Dermis microvascular lymphatic vessel endothelial cell (primary cell): ENCODE measurements around the gene BCL2L12. TPM values are rescaled to one million over a fixed set of nuclear protein-coding genes. Genes with fewer than 3 reads are reported as not detected.
A peak's percentile ranks its signal among the peaks of the same experiment; 100 is the strongest.
"Not testable (repeated sequence)": the region's sequence is repeated elsewhere in the genome, so short reads cannot be mapped to it uniquely, and the experiment has no call there.

Source experiments
- DNase-seq, 2 donors: peaks; one replicate each; pipeline versions ENCODE4 v3.0.0 to v3.0.0-alpha.2; 2010; ENCODE audit warnings: low read depth in 2 of 2
- total RNA-seq: library from RNA; depleted of rRNA; stranded (reverse); fragments of >200 nt; gene quantifications from 2 replicates; pipeline ENCODE4 v1.2.1, GENCODE V29; 2014

BCL2L12 gene, protein sequence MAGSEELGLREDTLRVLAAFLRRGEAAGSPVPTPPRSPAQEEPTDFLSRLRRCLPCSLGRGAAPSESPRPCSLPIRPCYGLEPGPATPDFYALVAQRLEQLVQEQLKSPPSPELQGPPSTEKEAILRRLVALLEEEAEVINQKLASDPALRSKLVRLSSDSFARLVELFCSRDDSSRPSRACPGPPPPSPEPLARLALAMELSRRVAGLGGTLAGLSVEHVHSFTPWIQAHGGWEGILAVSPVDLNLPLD
- 4.0 and 4.6 TPM in 2 replicates for total RNA-seq

DNA sequence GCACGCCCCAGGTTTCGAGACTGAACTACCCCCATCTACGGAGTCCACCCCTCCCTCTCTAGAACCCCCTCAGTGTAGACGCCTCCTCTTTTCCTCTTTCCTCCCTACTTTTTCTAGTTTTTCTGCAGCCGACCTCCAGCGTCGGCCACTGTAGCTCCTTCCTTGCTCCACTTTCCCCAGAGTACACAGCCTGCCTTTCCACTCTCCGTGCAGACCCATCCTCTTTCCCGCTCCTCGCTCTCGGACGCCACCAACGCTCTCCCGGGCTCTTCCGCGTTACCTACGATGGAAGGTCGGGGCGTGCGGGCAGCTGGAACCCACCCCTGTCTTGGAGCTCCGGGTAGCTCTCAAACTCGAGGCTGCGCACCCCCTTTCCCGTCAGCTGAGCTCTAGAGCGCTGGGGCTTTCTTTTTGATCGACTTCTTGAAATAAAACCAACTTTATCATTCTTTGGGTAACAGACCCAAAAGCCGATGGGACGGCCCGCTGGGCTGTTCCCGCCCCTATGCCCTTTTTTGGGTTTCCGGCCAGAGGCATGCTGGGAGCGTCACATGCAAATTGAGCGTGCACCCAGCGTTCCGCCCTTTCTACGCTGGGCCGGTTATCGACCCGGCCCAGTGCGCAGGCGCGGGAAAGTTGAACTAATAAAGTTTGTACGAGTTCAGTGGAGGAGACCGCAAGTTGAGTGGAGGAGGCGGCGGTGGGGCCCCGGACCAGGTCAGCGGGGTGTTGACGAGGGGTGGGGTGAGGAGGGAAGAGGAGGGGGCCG, at the start of gene BCL2L12, which contains the start of gene IRF3:
TSS of gene BCL2L12 (plus strand) at position 583 of the 769 bp plus-strand sequence. CDS start 760 bp downstream, outside the sequence.
TSS of gene IRF3 (minus strand) at position 507 of the 769 bp plus-strand sequence. CDS start 1,019 bp downstream, outside the sequence.
- peak; percentile 92 to 95 for DNase-seq

DNA sequence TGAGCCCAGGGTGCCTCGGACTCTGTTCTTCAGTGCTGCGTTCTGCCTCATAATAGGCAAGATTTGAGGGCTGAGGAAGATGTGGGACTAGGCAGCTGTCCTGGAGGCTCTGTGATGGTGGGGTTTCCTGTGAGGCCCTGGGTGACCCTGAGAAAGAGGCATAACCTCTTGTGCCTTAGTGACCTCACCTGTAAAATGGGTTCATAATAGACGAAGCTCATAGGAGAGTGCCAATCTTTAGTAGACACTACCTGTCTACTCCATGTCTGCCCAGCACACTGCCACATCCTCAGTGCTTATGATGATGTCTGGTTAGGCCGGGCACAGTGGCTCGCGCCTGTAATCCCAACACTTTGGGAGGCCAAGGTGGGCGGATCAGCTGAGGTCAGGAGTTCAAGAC, 49.2 kb upstream of the BCL2L12 start:
- DNase-seq: no peak

DNA sequence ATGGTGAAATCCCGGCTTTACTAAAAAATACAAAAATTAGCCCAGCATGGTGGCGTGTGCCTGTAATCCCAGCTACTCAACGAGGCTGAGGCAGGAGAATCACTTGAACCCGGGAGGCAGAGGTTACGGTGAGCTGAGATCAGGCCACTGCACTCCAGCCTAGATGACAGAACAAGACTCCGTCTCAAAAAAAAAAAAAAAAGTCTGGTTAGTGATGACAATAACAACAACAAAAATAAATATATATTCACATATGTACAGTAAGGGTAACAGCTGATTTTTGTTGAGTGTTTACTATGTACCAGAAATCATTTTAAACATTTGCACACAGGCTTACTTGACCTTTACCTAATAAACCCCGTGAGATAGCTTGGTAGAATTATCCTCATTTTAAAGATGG, 48.8 kb upstream of the BCL2L12 start:
- DNase-seq: no peak

DNA sequence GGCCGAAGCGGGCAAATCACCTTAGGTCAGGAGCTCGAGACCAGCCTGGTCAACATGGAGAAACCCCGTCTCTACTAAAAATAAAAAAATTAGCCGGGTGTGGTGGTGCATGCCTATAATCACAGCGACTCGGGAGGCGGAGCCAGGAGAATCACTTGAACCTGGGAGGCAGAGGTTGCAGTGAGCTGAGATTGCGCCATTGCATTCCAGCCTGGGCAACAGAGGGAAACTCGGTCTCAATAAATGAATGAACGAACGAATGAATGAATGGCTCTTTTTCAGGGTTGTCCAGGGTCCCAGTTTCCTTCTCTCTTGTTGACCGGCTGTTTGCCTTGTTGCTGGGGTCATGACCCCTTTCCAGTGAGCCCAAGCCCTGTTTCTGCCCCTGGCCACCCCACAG, 47.9 kb upstream of the BCL2L12 start:
- not testable (repeated sequence) for DNase-seq

DNA sequence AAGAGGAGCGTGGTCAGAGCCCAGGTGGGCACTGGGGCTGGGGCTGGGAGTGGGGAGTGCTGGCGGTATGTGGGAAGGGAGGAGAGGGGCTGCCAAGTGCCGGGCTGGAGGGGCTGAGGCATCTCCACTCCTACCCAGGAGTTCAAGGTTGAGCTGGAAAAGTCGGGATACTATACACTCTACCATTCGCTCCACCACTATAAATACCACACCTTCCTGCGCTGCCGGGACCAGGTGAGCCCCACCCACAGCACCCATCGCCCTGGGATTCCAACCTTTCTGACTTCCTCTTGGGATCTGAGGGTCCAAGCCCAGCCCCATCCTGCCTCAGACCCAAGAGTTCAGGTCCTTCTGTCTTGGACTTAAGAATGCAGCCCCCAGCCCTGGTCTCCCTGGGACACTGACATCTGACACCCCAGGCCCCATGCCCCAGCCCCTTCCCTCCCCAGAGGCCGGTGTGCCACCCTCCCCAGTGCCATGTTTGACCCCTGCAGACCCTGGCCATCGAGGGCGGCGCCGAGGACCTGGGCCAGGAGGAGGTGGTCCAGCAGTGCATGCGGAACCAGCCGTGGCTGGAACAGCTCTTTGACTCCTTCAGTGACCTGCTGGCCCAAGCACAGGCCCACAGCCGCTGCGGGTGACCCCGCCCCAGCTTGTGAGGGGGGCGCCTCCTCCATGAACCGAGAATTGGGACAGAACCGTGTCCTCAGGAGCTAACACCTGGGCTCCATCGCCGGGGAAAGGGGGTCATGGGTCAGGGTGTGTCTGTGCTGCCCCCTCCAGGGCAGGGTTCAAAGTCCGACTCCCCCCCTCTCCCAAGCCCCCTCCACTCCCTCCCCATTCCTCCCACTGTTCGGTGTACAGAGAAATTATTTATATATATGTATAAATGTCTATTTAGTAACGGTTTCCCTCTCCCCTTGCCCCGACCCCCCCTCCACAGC, 40.5 kb upstream of the BCL2L12 start:
- no peak for DNase-seq

DNA sequence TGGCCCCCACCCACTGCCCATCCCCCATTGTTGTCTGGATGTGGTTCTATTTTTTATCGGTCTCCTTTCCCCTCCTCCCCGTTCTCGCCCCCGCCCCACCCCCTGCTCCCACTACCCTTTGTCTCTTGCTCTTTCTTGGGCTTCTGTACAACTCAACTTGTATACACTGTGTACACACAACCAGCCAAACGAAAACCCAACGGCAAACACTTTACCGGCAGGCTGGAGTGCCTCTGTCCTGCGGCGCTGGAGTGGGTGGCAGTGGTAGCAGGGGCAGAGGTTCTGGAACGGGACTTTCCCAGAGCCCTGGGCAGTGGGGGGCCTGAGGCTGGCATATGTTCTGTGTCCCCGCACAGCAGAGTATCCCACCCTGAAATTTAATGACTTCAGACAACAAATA, 39.5 kb upstream of the BCL2L12 start:
- no peak for DNase-seq

DNA sequence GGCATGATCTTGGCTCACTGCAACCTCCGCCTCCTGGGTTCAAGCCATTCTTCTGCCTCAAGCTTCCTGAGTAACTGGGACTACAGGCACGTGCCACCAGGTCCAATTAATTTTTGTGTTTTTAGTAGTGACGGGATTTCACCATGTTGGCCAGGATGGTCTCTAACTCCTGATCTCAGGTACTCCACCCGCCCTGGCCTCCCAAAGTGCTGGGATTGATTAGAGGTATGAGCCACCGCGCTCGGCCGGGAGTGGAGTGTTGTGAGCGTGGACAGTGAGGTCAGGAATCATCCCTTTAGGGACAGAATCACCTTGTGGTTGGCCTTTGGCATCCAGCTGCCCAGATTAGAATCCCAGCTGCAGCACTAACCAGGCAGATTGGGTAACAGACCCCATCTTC, 36.1 kb upstream of the BCL2L12 start:
- no peak for DNase-seq

DNA sequence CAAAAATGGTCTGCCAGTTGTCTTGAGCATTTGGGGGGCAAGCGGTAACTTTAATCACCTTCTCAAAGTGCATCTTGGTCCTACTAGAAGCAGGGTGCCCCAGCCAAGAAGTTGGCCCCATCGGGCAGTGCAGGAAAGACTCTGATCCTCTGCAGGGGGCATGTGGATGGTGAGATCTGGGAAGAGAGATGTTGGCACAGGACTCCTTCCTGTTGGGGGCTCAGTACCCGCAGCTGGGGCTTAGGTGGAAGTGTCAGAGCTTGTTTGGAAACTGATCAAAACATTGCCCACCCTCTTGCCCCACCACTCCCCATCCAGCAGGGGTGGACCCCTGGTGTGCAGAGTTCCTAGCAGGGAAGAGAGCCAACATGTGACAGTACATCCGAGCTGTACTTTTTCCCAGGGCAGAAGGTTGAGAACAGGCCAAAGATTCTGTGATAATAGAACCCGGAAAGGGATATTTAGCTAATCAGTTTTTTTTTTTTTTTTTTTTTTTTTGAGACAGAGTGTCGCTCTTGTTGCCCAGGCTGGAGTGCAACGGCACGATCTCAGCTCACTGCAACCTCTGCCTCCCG, 34.6 kb upstream of the BCL2L12 start:
- DNase-seq: peak; percentile 23 to 45

DNA sequence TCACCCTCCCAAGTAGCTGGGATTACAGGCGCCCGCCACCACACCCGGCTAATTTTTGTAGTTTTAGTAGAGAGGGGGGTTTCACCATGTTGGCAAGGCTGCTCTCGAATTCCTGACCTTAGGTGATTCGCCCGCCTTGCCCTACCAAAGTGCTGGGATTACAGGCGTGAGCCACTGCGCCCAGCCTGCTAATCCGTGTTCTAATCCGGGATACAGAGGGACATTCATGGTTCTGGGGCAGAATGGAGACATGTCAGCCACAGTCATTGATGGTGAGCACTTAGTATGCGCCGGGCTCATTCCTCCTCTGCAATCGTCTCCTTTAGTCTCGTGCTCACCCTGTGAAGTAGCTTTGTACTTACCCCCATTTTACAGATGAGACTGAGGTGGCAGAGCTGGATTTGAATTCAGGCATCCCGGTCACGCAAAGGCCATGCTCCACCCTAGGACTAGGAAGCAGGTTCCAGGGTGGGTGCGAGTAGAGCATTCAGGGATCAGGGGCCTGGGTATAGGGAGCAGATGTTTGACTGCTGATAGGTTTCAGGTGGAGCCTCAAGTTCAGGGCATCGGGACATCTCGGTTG, 34.0 kb upstream of the BCL2L12 start:
- DNase-seq: no peak

DNA sequence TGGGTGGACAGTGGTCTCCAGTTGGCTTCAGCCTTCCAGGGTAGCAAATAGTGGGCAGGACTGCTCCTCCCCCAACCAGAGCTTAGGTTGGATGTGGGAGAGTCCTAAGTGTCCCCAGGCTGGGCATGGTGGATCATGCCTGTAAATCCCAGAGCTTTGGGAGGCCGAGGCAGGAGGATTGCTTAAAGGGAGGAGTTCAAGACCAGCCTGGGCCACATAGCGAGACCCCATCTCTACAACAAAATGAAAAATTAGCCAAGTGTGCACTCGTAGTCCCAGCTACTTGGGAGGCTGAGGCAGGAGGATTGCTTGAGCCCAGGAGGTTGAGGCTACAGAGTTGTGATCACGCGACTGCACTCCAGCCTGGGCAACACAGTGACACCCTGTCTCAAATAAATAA, 33.2 kb upstream of the BCL2L12 start:
- DNase-seq: no peak

DNA sequence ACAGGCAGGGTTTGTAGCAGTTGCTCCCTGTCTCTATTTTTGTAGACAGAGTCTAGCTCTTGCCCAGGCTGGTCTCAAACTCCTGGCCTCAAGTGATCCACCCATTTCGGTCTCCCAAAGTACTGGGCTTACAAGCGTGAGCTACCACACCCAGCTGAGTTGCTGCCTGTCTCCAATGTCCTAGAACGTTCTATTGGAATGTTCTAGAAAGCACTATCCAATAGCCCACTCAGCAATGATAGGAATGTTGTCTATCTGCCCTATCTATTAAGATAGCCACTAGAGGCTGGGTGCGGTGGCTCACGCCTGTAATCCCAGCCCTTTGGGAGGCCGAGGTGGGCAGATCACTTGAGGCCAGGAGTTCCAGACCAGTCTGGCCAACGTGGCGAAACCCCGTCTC, 32.5 kb upstream of the BCL2L12 start:
- DNase-seq: not testable (repeated sequence)

DNA sequence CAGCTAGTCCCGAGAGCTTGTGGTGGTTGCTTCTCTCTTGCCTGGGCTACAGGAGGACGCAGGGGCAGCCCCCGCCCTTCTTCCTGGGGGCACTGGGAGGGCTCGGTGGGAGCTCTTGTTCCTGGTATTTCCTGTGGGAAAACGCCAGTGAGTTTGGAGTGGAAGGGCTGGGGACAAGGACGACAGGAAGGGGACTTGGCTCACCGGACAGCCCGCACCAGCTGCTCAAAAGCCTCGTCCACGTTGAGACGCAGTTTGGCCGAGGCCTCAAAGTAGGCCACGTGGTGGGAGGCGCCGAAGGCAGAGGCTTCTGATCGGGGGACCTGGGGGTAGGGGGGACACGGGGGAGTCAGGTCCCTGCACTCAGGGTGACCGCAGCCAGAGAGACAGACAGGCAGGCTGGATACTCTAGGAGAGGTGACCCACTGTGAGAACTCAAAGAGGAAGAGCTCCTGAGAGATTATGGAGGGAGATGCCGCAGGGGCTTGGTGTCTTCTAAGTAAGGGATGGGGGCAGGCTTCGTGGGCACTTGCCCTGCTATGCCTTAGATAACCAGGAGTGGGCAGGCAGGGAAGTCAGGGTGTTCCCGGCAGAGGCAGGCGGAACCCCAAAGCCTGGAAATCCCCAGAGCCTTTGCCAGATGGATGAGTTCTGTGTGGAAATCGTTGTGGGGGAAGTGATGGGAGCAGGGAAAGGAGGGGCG, 30.1 kb upstream of the BCL2L12 start:
- DNase-seq: peak in 1 of 2 donors; percentile 28

DNA sequence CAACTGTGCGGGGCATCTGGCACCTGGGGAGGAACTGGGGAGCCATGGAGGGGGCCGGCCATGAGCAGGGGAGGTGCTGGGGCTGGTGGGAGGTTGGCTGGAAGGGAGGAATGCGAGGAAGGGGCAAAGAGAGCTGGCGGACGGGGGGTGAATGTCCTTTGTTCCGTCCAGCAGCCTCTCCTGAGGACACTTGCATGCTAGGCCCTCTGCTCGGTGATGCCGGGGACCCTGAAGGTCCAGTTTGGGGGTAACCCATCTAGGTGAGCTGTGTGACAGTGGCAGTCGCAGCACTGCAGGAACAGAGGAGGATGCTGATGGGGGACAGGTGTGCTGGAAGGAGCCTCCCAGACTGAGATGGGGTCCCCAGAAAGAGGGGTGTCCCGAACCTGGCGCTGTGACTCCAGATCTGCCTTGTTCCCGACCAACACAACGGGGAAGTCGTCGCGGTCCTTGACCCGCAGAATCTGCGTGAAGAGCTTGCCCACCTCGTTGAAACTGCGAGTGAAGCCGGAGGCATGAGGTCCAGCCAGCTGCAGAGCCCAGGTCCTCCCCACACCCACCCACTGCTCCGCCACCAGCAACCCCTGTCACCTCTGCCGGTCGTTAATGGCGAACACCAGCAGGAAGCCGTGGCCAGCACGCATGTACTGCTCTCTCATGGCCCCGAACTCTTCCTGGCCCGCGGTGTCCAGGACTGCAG, 29.4 kb upstream of the BCL2L12 start:
- no peak for DNase-seq

DNA sequence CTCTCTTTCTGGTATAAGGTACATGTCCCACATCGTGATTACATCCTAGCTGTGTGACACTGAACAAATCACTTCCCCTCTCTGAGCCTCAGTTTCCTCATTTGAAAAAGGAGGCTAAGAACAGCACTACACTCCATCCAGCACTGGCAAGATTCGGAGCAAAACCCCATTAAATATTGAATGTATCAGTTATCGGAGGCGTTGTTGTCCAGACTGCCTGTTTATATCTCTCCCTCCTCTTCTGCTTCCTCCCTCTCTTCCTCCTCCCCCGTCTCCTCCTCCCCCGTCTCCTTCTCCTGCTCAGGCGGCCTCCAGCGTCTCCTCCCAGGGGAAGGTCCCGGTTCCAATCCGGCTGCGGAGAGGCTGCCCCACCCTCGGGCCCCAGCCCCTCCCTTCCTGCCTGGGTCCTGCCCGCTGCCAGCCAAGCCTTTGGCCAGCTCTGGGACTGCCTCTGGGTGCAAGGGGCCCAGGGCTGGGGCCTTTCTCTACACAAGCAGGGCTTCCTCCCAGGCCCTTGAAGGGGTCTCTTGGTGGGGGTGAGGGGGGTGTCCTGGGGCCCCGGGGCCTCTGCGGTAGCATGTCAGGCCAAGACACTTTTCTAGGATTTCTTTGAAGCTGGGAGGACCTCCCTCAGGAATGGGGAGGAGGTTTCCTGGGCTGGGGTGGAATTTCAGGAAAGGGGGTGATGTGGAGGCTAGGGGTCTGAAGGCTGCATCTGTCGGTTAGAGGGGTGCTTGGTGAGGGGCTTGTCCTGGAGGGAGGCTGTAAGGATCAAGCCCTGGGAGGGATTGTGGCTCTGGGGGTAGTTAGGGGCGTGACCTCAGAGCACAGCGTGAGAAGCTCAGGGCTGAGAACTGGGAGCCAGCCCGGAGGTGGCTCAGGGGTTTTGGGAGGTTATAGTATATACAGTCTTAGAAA, 27.7 kb upstream of the BCL2L12 start:
- peak in 1 of 2 donors; percentile 61 for DNase-seq

DNA sequence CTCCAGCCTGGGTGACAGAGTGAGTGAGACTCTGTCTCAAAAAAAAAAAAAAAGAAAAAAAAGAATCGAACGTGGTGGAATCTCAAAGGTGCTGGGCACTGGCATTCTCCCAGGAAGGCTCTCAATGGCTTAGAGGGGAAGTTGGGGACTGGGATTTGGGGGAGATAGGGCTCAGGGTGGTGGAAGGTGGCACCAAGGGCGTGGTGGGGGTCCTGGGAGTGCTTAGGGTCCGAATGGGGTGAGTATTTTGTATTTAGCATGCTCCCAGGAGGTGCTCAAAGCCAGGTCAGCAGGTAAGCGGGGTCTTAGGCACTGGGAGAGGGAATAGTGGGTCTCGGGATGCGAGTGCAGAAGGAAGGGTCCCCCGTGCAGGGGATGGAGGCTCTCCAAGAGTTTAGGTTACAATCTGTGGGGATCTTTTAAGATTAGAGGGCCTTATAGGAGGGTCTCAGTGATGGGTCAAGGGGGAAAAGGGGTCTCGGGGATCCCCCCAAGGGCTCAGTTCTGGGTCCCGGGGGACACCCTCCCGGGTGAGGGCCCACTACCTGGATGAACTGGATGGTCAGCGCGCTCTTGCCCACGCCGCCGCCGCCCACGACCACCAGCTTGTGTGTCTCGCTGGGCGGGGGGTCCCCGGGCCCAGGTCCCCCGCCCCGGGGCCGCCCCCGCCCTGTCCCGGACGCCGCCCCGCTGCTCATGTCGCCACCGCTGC, 26.2 kb upstream of the BCL2L12 start:
- no peak for DNase-seq

DNA sequence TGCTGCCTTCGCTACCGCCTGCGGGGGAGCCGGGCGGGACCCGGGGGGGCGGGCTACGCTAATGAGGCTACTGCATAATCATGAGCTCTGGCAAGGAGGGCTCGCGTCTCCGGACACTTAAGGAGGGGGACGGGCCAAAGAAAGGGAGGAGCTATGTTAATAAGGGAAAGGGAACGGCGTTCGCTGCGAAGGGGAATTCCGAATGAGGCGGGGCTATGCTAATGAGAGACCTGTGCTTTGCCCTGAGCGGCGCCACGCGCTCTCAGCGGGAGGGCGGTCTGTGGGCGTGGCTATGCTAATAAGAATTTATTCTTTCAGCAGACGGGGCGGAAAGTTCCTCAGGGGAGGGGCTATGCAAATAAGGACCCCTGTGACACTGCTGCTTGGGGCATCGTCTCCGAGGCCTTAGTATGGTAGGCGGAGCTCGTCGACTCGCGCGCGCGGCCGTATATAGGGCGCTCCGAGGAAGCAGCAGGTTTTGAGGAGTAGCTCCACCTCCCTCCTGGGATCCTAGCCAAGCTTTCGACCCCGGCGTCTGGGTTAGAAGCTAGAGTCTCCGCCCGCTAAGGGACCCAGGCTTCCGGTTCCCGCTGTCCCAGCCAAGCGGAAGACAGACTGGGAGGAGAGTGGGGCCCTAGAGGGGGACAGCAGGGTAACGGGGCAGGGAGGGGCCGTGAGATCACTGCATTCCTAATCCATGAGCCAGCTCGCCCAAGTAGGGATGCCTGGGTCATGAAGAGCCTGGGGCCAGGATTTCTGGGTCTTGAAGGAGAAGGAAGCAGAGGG, 25.4 kb upstream of the BCL2L12 start, which contains the start of gene RRAS:
TSS of gene RRAS (minus strand) at position 31 of the 786 bp plus-strand sequence. CDS start 45 bp downstream, outside the sequence.
- peak; percentile 99 to 100 for DNase-seq
